Measurements from ENCODE around the gene ARL11. TPM values are rescaled to one million over a fixed set of nuclear protein-coding genes. Genes with fewer than 3 reads are reported as not detected.

Gene ARL11
- total RNA-seq, 2 experiments from 2014 or later: 0.19 to 0.34 TPM

- CTCF ChIA-PET: no interaction called here
- POLR2A ChIA-PET: no interaction called here
Measured at GRCh38 chr13:49641801-49642291, 13.5 kb downstream of the ARL11 start.

DNA sequence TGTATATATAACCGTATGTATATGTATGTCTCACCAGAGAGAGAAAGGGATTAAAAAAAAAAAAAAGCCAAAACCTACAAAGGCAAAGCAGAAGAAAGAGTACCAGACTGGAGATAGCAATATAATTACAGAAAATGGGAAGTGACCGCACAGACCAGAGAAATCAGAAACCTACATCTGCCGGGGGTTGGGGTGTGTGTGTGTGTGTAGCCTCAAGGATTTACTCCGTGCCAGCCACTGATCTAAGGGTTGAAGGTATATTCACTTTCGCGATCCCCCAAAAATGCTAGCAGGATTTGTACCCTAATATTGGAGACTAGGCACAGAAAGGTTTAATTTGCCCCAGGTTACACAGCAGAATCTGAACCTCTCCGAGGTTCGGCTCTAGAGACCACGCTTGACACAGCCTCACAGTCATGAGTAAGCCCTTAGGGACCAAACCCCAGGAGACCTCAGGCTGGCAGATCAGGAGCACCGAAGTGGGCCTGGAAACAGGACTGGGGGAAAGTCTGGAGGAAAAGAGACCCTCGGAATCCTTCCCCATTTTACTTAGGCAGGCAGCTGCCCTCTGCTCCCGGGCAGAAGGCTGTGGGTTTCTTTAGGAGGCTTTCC, 14.8 kb downstream of the ARL11 start:
- ChIA-PET CTCF (no interaction called here), POLR2A (no interaction called here)

DNA sequence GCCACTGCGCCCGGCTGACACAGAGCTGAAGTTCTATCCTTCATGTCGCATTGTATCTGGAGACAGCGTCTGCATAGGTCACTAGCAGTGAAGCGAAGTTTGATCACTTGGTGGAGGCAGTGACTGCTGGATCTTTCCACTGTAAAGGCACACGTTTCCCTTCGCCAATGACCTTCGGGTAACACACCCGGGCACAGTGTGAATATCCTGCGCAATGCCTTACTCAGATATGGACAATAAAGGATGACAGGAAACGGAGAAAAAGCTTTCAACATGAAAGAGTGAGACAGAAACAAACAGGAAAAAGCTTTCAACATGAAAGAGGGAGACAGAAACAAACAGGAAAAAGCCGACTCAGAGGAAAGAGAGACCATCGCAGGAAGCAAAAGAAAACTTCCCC, 17.1 kb downstream of the ARL11 start:
- CTCF ChIA-PET: no interaction called here
- POLR2A ChIA-PET: no interaction called here

DNA sequence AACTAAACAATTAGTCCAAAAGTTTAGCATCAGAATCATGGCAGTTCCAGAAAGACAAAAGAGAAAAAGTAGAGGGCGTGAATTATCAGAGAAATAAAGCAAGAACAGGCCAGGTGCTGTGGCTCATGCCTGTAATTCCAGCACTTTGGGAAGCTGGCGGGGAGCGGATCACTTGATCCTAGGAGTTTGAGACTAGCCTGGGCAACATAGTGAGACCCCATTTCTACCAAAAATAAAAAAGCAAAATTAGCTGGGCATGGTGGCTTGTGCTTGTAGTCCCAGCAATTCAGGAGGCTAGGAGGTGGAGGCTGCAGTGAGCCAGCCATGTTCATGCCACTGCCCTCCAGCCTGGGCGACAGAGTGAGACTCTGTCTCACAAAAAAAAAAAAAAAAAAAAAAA, 18.4 kb downstream of the ARL11 start:
- CTCF ChIA-PET: no interaction called here
- POLR2A ChIA-PET: no interaction called here

DNA sequence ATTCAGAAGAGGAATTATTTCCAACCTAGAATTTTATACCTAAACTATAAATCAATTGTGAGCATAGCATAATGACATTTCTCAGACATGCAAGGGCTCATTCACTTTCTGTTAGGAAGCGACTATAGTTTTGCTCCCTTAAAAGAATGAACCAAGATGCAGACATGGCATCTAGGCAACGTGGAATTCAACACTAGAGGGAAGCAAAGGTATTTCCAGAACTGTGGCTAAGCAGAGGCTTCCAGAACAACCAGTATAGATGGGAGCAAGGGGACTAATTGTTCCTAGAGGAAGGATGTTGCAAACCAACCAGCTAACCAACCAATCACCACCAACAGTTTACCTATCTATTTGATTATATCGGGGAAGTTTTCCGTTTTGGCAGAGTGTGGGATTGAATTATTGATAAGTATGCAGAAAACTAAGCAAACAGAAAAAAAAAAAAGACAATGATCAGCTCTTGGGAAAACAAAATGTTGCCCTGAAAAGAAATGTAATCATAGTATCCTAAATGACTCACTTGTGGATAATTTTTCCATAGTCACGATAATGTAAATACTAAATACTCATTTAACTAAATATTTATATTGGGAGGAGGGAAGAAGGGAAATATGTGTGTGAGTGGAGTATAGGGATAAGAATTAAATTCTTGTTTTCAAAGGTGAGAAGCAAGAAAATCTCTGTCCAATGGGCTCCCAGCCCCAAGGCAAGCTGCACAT, 21.1 kb downstream of the ARL11 start:
- POLR2A ChIA-PET: no interaction called here

GRCh38 chr13:49649963-49650312, 21.6 kb downstream of the ARL11 start:
- POLR2A ChIA-PET: no interaction called here

More for the DNA sequence above, 21.1 kb downstream of the ARL11 start:
- CTCF ChIA-PET: no interaction called here

DNA sequence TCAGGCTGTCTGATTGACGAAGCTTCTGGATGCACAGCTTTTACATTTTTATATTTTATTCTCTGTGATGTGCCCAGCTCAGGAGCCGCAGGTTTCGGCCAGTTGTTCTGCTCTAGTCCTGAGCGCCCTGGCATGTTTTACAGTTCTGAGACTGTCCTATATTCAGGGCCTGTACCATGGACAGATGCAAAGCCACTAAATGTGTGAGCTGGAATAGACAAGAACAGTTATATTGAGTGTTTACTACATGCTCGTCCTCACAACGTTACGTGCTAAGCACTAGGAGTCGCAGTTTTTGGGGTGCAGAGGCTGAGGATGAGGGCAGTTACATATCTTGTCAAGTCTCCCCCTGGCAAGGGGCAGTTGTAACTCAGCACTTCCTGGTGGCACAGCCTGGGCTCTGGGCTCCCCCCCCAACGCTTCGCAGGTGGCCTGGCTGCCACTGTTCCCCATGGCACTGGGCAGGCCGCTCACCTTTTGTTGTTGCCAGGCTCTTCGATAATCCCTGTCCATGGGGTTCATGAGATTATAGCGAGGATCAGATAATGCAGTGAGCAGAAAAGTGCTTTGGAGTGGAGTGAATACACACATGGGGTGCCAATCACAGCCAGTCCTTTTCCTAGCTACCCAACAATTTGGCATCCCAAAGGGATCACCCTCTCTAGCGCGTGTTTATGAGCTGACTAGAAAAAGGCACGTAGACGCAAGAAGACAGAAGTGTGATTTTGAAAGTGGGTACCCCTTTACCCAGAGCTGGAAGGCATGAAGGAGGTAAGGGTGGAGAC, 23.5 kb downstream of the ARL11 start:
- CTCF ChIA-PET: no interaction called here
- POLR2A ChIA-PET: no interaction called here

More at GRCh38 chr13:49649963-49650312, 21.6 kb downstream of the ARL11 start:
- CTCF ChIA-PET: no interaction called here

- POLR2A ChIA-PET: interaction anchor here (0.5 kb wide), 1 partner anchor 140 kb away, joined by 3 read pairs; no protein-coding TSS in a partner anchor
Measured at GRCh38 chr13:49652355-49653305, 24.3 kb downstream of the ARL11 start.

DNA sequence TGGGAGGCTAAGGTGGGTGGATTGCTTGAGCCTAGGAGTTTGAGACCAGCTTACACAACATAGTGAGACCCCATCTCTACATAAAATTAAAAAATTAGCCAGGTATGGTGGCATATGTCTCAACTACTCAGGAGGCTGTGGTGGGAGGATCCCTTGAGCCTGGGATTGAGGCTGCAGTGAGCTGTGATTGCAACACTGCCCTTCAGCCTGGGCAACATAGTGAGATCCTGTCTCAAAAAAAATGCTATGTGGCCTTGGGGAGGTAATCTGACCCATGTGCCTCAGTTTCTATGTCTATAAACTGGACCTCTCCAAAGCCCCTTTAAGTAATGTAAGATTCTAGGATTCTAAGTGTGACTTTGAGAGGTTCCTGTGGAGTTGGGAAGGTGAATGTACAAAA, 25.2 kb downstream of the ARL11 start:
- CTCF ChIA-PET: no interaction called here
- POLR2A ChIA-PET: no interaction called here

More at GRCh38 chr13:49652355-49653305, 24.3 kb downstream of the ARL11 start:
- CTCF ChIA-PET: interaction anchor here (0.6 kb wide), 1 partner anchor 361 kb away, joined by 4 read pairs; no protein-coding TSS in a partner anchor

GRCh38 chr13:49654011-49654410, 25.7 kb downstream of the ARL11 start:
- ChIA-PET CTCF (no interaction called here), POLR2A (no interaction called here)

DNA sequence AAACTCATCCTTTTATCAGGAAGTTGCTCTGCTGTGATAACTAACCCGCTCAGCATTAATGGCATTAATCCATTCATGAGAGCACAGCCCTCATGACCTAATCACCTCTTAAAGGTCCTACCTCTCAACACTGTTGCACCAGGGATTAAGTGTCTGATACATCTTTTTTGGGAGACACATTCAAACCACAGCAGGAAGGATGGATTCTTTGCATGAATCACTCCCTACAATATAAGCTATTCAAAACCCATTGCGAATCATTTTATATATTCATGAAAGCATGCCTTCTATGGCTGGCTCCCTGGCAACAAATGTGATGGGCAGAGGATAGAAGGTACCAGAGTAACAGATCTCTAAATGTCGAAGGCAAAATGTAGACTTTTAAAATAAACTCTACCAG, 27.6 kb downstream of the ARL11 start:
- CTCF ChIA-PET: interaction anchor here (0.6 kb wide), 1 partner anchor 173 kb away, joined by 3 read pairs; no protein-coding TSS in a partner anchor

DNA sequence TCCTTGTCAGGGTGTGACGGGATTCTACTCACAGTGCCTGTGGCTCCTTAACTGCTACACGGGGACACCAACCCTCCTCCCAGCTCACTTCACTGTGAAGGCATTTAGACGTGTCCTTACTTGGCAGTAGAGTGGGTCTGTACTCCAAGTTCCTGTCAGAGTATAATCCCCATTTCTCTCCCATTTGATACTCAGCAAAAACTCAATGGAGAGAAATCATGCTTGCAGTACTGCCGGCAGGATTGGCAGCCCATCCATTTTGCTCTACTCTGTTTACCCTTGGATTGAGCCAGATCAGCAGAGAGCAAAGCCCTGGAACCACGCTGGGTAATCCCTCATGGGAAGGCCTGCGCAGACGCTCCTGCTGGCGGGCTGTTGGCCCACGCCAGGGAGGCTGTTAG, 28.9 kb downstream of the ARL11 start:
- CTCF ChIA-PET: no interaction called here
- POLR2A ChIA-PET: no interaction called here

More for the DNA sequence above, 27.6 kb downstream of the ARL11 start:
- POLR2A ChIA-PET: no interaction called here

GRCh38 chr13:49664606-49665005, 36.3 kb downstream of the ARL11 start:
- POLR2A ChIA-PET: no interaction called here
- CTCF ChIA-PET: interaction anchor here (0.5 kb wide), 1 partner anchor 44 kb away, joined by 5 read pairs; no protein-coding TSS in a partner anchor

DNA sequence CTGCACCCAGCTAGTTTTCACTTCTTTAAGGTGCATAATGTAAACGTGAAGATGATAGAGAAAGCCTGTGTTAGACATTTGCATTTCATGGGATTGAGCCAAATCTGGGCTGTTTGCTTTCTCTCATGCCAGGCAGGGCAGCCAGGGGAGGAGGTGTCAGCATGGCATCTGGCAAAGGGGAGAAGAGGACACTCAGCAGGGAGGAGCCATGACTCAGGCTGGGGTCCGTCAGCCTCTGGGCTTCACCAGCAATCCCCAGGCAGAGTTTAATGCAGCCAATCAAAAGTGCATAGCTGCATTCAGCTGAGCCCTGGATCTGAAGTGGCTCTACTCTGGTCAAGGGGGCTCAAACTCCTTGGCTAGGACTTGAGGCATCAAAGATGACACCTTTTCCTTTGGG, 39.5 kb downstream of the ARL11 start:
- CTCF ChIA-PET: no interaction called here

GRCh38 chr13:49669735-49670309, 41.5 kb downstream of the ARL11 start:
- ChIA-PET CTCF (no interaction called here), POLR2A (no interaction called here)

More for the DNA sequence above, 39.5 kb downstream of the ARL11 start:
- POLR2A ChIA-PET: no interaction called here

- POLR2A ChIA-PET: no interaction called here
- CTCF ChIA-PET: no interaction called here
Measured at GRCh38 chr13:49670828-49671227, 42.5 kb downstream of the ARL11 start.

DNA sequence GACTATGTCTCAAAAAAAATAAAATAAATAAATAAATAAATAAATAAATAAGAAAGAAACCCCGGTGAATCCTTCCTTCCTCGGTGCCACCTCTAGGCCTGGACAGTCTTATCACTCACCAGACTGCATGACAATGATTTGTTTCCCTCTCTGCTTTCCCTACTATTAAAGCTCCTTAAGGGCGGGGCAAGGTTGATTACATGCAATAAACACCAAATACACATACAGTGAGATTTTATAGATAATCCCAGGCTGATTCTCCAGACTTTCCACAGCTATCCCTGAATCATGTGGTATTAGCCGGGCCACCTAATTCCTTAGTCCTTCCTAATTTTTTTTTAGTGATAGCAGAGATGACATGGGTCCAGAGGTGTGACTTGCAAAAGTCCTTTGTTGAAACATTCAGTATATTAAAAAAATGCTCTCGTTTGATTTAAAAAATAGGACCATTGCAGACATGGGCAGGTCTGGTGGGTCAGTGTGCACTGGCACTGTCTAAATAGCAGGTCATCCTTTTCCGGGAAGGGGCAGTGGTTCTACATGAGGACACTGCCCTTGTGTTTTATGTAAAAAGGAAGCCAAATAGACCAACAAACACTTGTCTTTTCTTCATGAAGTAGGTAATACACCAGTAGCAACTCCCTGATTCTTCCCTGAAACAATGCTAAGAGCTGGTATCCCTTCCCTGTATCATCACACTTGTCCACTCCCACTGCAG, 48.4 kb downstream of the ARL11 start:
- POLR2A ChIA-PET: no interaction called here
- CTCF ChIA-PET: interaction anchor here (0.5 to 1.3 kb wide), 2 partner anchors 12 to 19 kb away, joined by 3 to 4 read pairs; no protein-coding TSS in a partner anchor

DNA sequence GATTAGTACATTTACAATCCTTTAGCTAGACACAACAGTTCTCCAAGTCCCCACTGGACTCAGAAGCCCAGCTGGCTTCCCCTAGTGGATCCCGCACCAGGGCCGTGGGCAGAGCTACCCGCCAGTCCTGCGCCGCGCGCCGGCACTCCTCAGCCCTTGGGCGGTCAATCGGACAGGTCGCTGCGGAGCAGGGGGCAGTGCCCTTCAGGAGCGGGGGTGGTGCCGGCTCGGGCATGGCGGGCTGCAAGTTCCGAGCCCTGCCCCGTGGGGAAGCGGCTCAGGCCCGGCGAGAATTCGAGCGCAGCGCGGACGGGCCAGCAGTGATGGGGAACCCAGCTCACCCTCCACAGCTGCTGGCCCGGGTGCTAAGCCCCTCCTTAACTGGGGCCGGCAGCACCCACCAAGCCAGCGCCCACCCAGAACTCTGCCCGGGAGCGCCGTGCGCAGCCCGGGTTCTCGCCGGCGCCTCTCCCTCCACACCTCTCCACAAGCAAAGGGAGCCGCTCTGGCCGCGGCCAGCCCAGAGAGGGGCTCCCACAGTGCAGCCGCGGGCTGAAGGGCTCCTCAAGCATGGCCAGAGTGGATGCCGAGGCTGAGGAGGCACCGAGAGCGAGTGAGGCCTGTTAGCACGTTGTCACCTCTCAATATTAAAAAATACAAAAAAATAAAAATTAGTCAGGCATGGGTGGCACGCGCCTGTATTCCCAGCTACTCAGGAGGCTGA, 50.0 kb downstream of the ARL11 start:
- CTCF ChIA-PET: interaction anchor here (0.7 to 1.2 kb wide), 2 partner anchors 13 to 44 kb away, joined by 4 to 5 read pairs; partner anchors contain the start of gene EBPL
- POLR2A ChIA-PET: interaction anchor here (1.5 kb wide), 1 partner anchor 114 kb away, joined by 4 read pairs; the partner anchor contains the start of gene KPNA3
